ENCODE results near the gene NCKAP5.

NCKAP5 gene

DNA sequence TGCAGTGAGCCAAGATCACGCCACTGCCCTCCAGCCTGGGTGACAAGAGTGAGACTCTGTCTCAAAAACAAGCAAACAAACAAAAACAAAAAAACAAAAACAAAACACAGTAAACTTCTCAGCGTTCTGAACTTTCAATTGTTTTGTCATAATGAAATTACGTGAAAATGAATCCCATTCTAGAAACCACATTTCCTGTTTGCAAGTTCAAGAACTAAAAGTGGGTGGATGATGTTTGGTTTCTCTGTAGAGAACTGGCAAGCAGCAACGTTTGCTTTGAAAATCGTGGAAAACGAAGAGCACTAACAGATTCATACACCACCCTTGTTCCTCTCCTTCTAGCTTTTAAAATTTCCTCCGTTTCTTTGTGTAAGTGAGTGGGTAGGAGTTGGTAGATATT is 672.2 kb downstream of the NCKAP5 start:
- no peaks in the 10 kb centered on the region for H3K36me3 ChIP-seq (ENCODE audit: insufficient read depth, insufficient read length, low read length)
- no peaks in the 10 kb centered on the region for H3K4me1 ChIP-seq (ENCODE audit: insufficient read depth, insufficient read length)
- no peak for TF ChIP-seq SUZ12 (IDR thresholded peaks at IDR 0.05; ENCODE audit: extremely low read depth, insufficient read depth, insufficient read length)
- TF ChIP-seq YY1 (IDR thresholded peaks at IDR 0.05; ENCODE audit: insufficient read depth, insufficient read length) = no peak
- no peak for TF ChIP-seq ZNF274 (IDR thresholded peaks at IDR 0.05; ENCODE audit: low read depth, low read length)
- H3K27me3 ChIP-seq (ENCODE audit: insufficient read depth, insufficient read length) = no peaks in the 10 kb centered on the region
- no peaks in the 10 kb centered on the region for H3K9me3 ChIP-seq (ENCODE audit: insufficient read depth, low read length)
- no peak overlapping the region for H3K4me3 ChIP-seq (ENCODE audit: insufficient read length, low read depth)
- H3K9ac ChIP-seq (ENCODE audit: insufficient read length, low read depth) = no peak overlapping the region
- DNase-seq (ENCODE audit: low read depth, low spot score) = no peak

DNA sequence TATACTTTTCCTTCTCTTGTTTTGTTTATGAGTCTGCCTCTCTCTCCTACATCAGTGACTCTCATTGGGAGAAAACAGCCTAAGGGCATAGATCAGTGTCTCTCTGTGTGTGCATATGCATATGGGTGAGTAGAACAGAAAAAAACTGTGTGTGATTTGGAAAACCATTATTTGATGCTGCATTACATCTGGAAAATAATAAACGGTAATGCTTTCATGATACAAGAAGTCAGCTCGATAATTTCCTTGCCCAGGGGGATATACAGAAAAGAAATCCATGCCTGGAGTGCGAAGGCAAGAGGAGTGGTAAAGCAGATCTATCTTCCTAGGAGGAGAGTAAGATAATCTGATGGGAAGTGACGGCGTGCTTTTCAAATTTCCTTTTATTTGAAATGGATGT is 676.8 kb downstream of the NCKAP5 start:
- Histone ChIP-seq H3K36me3 (ENCODE audit: insufficient read depth, insufficient read length, low read length) (no peaks in the 10 kb centered on the region), H3K4me3 (ENCODE audit: insufficient read length, low read depth) (no peak overlapping the region), H3K27me3 (ENCODE audit: insufficient read depth, insufficient read length) (no peaks in the 10 kb centered on the region), H3K9me3 (ENCODE audit: insufficient read depth, low read length) (no peaks in the 10 kb centered on the region), H3K9ac (ENCODE audit: insufficient read length, low read depth) (no peak overlapping the region), H3K4me1 (ENCODE audit: insufficient read depth, insufficient read length) (no peaks in the 10 kb centered on the region)
- no peak for DNase-seq (ENCODE audit: low read depth, low spot score)
- TF ChIP-seq YY1 (IDR thresholded peaks at IDR 0.05; ENCODE audit: insufficient read depth, insufficient read length) = no peak
- TF ChIP-seq SUZ12 (IDR thresholded peaks at IDR 0.05; ENCODE audit: extremely low read depth, insufficient read depth, insufficient read length) = no peak
- no peak for TF ChIP-seq ZNF274 (IDR thresholded peaks at IDR 0.05; ENCODE audit: low read depth, low read length)

DNA sequence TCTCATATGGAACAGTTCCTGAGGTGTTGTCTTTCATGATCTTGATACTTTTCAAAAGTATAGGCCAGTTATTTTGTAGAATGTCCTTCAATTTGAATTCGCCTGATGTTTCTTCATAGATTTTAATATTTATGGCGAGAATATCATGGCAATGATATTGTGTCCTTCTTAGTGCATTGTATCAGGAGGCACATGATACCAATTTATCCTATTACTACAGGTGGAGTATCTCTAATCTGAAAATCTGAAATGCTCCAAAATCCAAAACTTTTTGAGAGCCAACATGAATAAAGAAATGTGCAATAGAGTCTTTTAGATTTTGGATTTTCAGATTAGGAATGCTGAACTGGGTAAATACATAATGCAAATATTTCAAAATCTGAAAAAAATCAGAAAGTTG is 681.7 kb downstream of the NCKAP5 start:
- Histone ChIP-seq H3K36me3 (ENCODE audit: insufficient read depth, insufficient read length, low read length) (no peaks in the 10 kb centered on the region), H3K27me3 (ENCODE audit: insufficient read depth, insufficient read length) (no peaks in the 10 kb centered on the region), H3K4me1 (ENCODE audit: insufficient read depth, insufficient read length) (no peaks in the 10 kb centered on the region), H3K9ac (ENCODE audit: insufficient read length, low read depth) (no peak overlapping the region), H3K4me3 (ENCODE audit: insufficient read length, low read depth) (no peak overlapping the region), H3K9me3 (ENCODE audit: insufficient read depth, low read length) (no peaks in the 10 kb centered on the region)
- no peak for DNase-seq (ENCODE audit: low read depth, low spot score)
- no peak for TF ChIP-seq YY1 (IDR thresholded peaks at IDR 0.05; ENCODE audit: insufficient read depth, insufficient read length)
- TF ChIP-seq ZNF274 (IDR thresholded peaks at IDR 0.05; ENCODE audit: low read depth, low read length) = no peak
- TF ChIP-seq SUZ12 (IDR thresholded peaks at IDR 0.05; ENCODE audit: extremely low read depth, insufficient read depth, insufficient read length) = no peak

DNA sequence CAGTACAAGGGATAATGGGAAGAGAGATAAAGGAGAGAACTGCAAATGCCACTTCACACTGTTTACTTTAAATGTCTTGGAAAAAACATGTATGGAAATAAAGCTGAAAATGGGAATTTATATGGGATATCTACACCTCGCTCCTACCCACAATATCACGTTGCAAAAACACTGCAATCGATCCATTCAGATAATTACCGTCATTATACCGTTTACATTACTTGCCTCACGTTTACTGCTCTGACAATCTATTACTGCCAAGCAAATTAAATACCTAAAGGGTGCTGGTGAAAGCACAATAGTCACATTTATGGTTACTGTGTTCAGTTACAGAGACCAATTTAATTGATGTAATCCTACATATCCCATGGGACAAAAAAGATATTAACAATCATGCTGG is 683.6 kb downstream of the NCKAP5 start:
- no peak overlapping the region for H3K4me3 ChIP-seq (ENCODE audit: insufficient read length, low read depth)

GRCh38 chr2:132884292-132884691 is 684.0 kb downstream of the NCKAP5 start:
- H3K36me3 ChIP-seq (ENCODE audit: insufficient read depth, insufficient read length, low read length) = no peaks in the 10 kb centered on the region
- no peak overlapping the region for H3K9ac ChIP-seq (ENCODE audit: insufficient read length, low read depth)
- no peaks in the 10 kb centered on the region for H3K27me3 ChIP-seq (ENCODE audit: insufficient read depth, insufficient read length)
- TF ChIP-seq SUZ12 (IDR thresholded peaks at IDR 0.05; ENCODE audit: extremely low read depth, insufficient read depth, insufficient read length) (no peak), ZNF274 (IDR thresholded peaks at IDR 0.05; ENCODE audit: low read depth, low read length) (no peak), YY1 (IDR thresholded peaks at IDR 0.05; ENCODE audit: insufficient read depth, insufficient read length) (no peak)
- H3K4me1 ChIP-seq (ENCODE audit: insufficient read depth, insufficient read length) = no peaks in the 10 kb centered on the region
- no peak for DNase-seq (ENCODE audit: low read depth, low spot score)
- H3K9me3 ChIP-seq (ENCODE audit: insufficient read depth, low read length) = no peaks in the 10 kb centered on the region
- H3K4me3 ChIP-seq (ENCODE audit: insufficient read length, low read depth) = no peak overlapping the region

More for the DNA sequence above, 683.6 kb downstream of the NCKAP5 start:
- no peak overlapping the region for H3K9ac ChIP-seq (ENCODE audit: insufficient read length, low read depth)
- no peaks in the 10 kb centered on the region for H3K27me3 ChIP-seq (ENCODE audit: insufficient read depth, insufficient read length)
- DNase-seq (ENCODE audit: low read depth, low spot score) = no peak
- H3K9me3 ChIP-seq (ENCODE audit: insufficient read depth, low read length) = no peaks in the 10 kb centered on the region
- no peaks in the 10 kb centered on the region for H3K4me1 ChIP-seq (ENCODE audit: insufficient read depth, insufficient read length)
- H3K36me3 ChIP-seq (ENCODE audit: insufficient read depth, insufficient read length, low read length) = no peaks in the 10 kb centered on the region
- no peak for TF ChIP-seq ZNF274 (IDR thresholded peaks at IDR 0.05; ENCODE audit: low read depth, low read length)
- TF ChIP-seq YY1 (IDR thresholded peaks at IDR 0.05; ENCODE audit: insufficient read depth, insufficient read length) = no peak
- no peak for TF ChIP-seq SUZ12 (IDR thresholded peaks at IDR 0.05; ENCODE audit: extremely low read depth, insufficient read depth, insufficient read length)

DNA sequence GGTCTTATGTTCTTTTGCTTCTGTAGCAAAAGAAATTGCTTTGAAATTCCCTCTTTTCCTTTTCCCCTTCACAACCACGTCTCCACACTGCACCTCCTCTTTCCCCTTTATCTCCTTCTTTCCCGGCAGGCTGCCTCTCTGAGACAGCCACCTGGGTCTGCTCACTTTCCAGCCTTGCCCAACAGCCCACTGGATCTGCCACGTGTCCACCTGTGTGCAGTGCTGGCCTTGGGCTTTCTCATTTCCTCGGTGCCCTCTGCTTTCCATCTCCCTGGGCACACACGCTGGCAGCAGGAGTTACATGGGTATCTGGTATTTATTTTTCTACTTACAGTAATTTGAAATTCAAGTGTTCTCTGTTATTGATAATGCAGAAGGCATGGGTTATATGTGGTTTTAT is 684.8 kb downstream of the NCKAP5 start:
- no peaks in the 10 kb centered on the region for H3K4me1 ChIP-seq (ENCODE audit: insufficient read depth, insufficient read length)
- H3K9ac ChIP-seq (ENCODE audit: insufficient read length, low read depth) = no peak overlapping the region
- H3K36me3 ChIP-seq (ENCODE audit: insufficient read depth, insufficient read length, low read length) = no peaks in the 10 kb centered on the region
- TF ChIP-seq SUZ12 (IDR thresholded peaks at IDR 0.05; ENCODE audit: extremely low read depth, insufficient read depth, insufficient read length) (no peak), YY1 (IDR thresholded peaks at IDR 0.05; ENCODE audit: insufficient read depth, insufficient read length) (no peak), ZNF274 (IDR thresholded peaks at IDR 0.05; ENCODE audit: low read depth, low read length) (no peak)
- H3K4me3 ChIP-seq (ENCODE audit: insufficient read length, low read depth) = no peak overlapping the region
- no peak for DNase-seq (ENCODE audit: low read depth, low spot score)
- H3K27me3 ChIP-seq (ENCODE audit: insufficient read depth, insufficient read length) = no peaks in the 10 kb centered on the region
- H3K9me3 ChIP-seq (ENCODE audit: insufficient read depth, low read length) = no peaks in the 10 kb centered on the region

GRCh38 chr2:132881546-132881945 is 686.7 kb downstream of the NCKAP5 start:
- Histone ChIP-seq H3K36me3 (ENCODE audit: insufficient read depth, insufficient read length, low read length) (no peaks in the 10 kb centered on the region), H3K9ac (ENCODE audit: insufficient read length, low read depth) (no peak overlapping the region), H3K27me3 (ENCODE audit: insufficient read depth, insufficient read length) (no peaks in the 10 kb centered on the region), H3K4me3 (ENCODE audit: insufficient read length, low read depth) (no peak overlapping the region), H3K4me1 (ENCODE audit: insufficient read depth, insufficient read length) (no peaks in the 10 kb centered on the region), H3K9me3 (ENCODE audit: insufficient read depth, low read length) (no peaks in the 10 kb centered on the region)
- DNase-seq (ENCODE audit: low read depth, low spot score) = no peak
- TF ChIP-seq SUZ12 (IDR thresholded peaks at IDR 0.05; ENCODE audit: extremely low read depth, insufficient read depth, insufficient read length) = no peak
- no peak for TF ChIP-seq ZNF274 (IDR thresholded peaks at IDR 0.05; ENCODE audit: low read depth, low read length)
- TF ChIP-seq YY1 (IDR thresholded peaks at IDR 0.05; ENCODE audit: insufficient read depth, insufficient read length) = no peak

DNA sequence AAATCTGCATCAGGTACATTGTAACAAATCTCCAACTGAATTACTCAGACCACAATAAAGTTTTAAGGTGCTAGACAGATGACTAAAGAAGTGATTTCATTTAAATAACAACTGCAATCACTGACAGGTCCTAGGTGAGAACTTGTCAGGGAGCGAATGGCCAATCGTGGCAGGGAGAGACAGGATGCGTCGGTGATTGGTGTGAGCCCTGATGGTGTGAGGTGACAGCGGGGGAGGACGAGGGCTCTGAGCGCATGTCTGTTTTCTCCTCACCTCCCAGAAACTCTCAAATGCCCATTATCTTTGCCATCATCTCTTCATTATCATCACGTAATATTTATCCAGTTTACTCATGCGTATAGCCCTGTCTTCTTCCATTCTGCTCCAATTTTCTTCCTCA is 690.3 kb downstream of the NCKAP5 start:
- Histone ChIP-seq H3K4me3 (ENCODE audit: insufficient read length, low read depth) (no peak overlapping the region), H3K27me3 (ENCODE audit: insufficient read depth, insufficient read length) (no peaks in the 10 kb centered on the region), H3K36me3 (ENCODE audit: insufficient read depth, insufficient read length, low read length) (no peaks in the 10 kb centered on the region), H3K9me3 (ENCODE audit: insufficient read depth, low read length) (no peaks in the 10 kb centered on the region), H3K4me1 (ENCODE audit: insufficient read depth, insufficient read length) (no peaks in the 10 kb centered on the region), H3K9ac (ENCODE audit: insufficient read length, low read depth) (no peak overlapping the region)
- TF ChIP-seq SUZ12 (IDR thresholded peaks at IDR 0.05; ENCODE audit: extremely low read depth, insufficient read depth, insufficient read length) (no peak), ZNF274 (IDR thresholded peaks at IDR 0.05; ENCODE audit: low read depth, low read length) (no peak), YY1 (IDR thresholded peaks at IDR 0.05; ENCODE audit: insufficient read depth, insufficient read length) (no peak)
- no peak for DNase-seq (ENCODE audit: low read depth, low spot score)

Measured in NT2/D1 (cell line).